HEK293 (cell line): ENCODE data around the gene LRRC66.

Experiments used
- CTCF ChIA-PET: fragments of 350-600 bp; formaldehyde crosslinking; extraction: SDS; loops from one replicate; lab custom pipeline; 2021; ENCODE audit warnings: antibody characterized with exemption; lab: Yijun Ruan, JAX
- POLR2A ChIA-PET: fragments of 300-600 bp; formaldehyde crosslinking; extraction: SDS; loops from one replicate; lab custom pipeline; 2020; ENCODE audit warnings: antibody characterized with exemption, inconsistent platforms; lab: Yijun Ruan, JAX
- H3K27ac ChIP-seq: fragments of 200-500 bp; sonication (Bioruptor generic); 2 replicates; pipeline ENCODE4 v1.5.1; 2014; ENCODE audit warnings: low read depth, low read length, control low read depth, inconsistent platforms; ENCODE audit errors: extremely low read depth
- H3K36me3 ChIP-seq, 2 experiments: fragments of 200-500 bp in 1 of 2; sonication (Bioruptor generic) in 1 of 2; 1 replicate in 1 of 2; 2 replicates in 1 of 2; pipeline ENCODE4 v1.5.1; 2014 to 2017; ENCODE audit warnings: inconsistent platforms in 2 of 2, low read length in 2 of 2; ENCODE audit not compliant: control insufficient read depth in 2 of 2, insufficient read depth in 1 of 2
- H3K4me1 ChIP-seq: fragments of 200-500 bp; sonication (Bioruptor generic); 2 replicates; pipeline ENCODE4 v1.5.1; 2014; ENCODE audit warnings: mild to moderate bottlenecking, low read length, inconsistent platforms; ENCODE audit not compliant: control insufficient read depth, insufficient read depth
- H3K4me3 ChIP-seq: 2 replicates; pipeline ENCODE4 v1.5.1; 2011; ENCODE audit warnings: low read depth, mild to moderate bottlenecking, control low read depth, low read length, moderate library complexity
- H3K9me3 ChIP-seq: fragments of 200-500 bp; sonication (Bioruptor generic); 2 replicates; pipeline ENCODE4 v1.5.1; 2014; ENCODE audit warnings: low read depth, low read length, inconsistent platforms; ENCODE audit not compliant: control insufficient read depth, insufficient read depth
- HOXA7 ChIP-seq: sonication (generic); formaldehyde crosslinking; IDR thresholded peaks from 2 replicates; pipeline ENCODE4 v1.8.1; 2022; ENCODE audit warnings: missing genetic modification reagents, borderline replicate concordance
- KLF9 ChIP-seq: fragments of 450-650 bp; formaldehyde crosslinking; IDR thresholded peaks from 2 replicates; pipeline ENCODE4 v1.5.1; 2016; ENCODE audit warnings: missing biosample characterization, missing genetic modification characterization, low read depth
- OSR2 ChIP-seq: fragments of 450-650 bp; formaldehyde crosslinking; IDR thresholded peaks from 2 replicates; pipeline ENCODE4 v1.5.1; 2016; ENCODE audit warnings: missing biosample characterization, missing genetic modification characterization
- SCRT2 ChIP-seq: fragments of 450-650 bp; formaldehyde crosslinking; IDR thresholded peaks from 2 replicates; pipeline ENCODE4 v1.5.1; 2016; ENCODE audit warnings: missing biosample characterization, missing genetic modification characterization
- YY1 ChIP-seq: fragments of 450-650 bp; formaldehyde crosslinking; IDR thresholded peaks from 2 replicates; pipeline ENCODE4 v1.5.1; 2018; ENCODE audit warnings: missing biosample characterization, missing genetic modification characterization
- ZBTB8A ChIP-seq: fragments of 450-650 bp; formaldehyde crosslinking; IDR thresholded peaks from 2 replicates; pipeline ENCODE4 v1.5.1; 2016; ENCODE audit warnings: missing biosample characterization, missing genetic modification characterization
- ZNF112 ChIP-seq: fragments of 450-650 bp; formaldehyde crosslinking; IDR thresholded peaks from 2 replicates; pipeline ENCODE4 v1.5.0; 2017; ENCODE audit warnings: missing biosample characterization, missing genetic modification characterization
- ZNF274 ChIP-seq, 2 experiments: fragments of 200-500 bp in 1 of 2; fragments of 450-650 bp in 1 of 2; sonication (Bioruptor generic) in 1 of 2; formaldehyde crosslinking in 1 of 2; IDR thresholded peaks; 2 replicates each; pipeline versions ENCODE4 v1.5.1 to v1.6.1; 2014 to 2016; ENCODE audit warnings: borderline replicate concordance in 1 of 2, inconsistent platforms in 1 of 2, low read length in 1 of 2, missing biosample characterization in 1 of 2, missing genetic modification characterization in 1 of 2
- ZNF341 ChIP-seq: fragments of 450-650 bp; formaldehyde crosslinking; IDR thresholded peaks from 2 replicates; pipeline ENCODE4; 2016; ENCODE audit warnings: low read depth, missing biosample characterization, missing genetic modification characterization
- ZNF510 ChIP-seq: fragments of 450-650 bp; formaldehyde crosslinking; IDR thresholded peaks from 2 replicates; pipeline ENCODE4 v1.5.1; 2018; ENCODE audit warnings: mild to moderate bottlenecking, missing genetic modification characterization, missing biosample characterization; ENCODE audit not compliant: insufficient replicate concordance
- ZNF561 ChIP-seq: fragments of 450-650 bp; IDR thresholded peaks from 2 replicates; pipeline ENCODE4 v1.5.1; 2018; ENCODE audit warnings: missing biosample characterization, missing genetic modification characterization, borderline replicate concordance
- ZNF707 ChIP-seq: fragments of 450-650 bp; formaldehyde crosslinking; IDR thresholded peaks from 2 replicates; pipeline ENCODE4 v1.5.1; 2016; ENCODE audit warnings: missing biosample characterization, missing genetic modification characterization
- ZSCAN30 ChIP-seq: fragments of 450-650 bp; IDR thresholded peaks from 2 replicates; pipeline ENCODE4 v1.5.1; 2018; ENCODE audit warnings: missing biosample characterization, mild to moderate bottlenecking, missing genetic modification characterization, moderate library complexity
- TF ChIP-seq, protein P1 (sequence below): fragments of 450-650 bp; formaldehyde crosslinking; IDR thresholded peaks from 2 replicates; pipeline ENCODE4 v1.5.1; 2016; ENCODE audit warnings: missing biosample characterization, missing genetic modification characterization
- TF ChIP-seq, protein P2 (sequence below): fragments of 450-650 bp; formaldehyde crosslinking; optimal IDR thresholded peaks from 2 replicates; pipeline ENCODE3; 2016; ENCODE audit warnings: missing biosample characterization, mild to moderate bottlenecking, missing genetic modification characterization
- TF ChIP-seq, protein P3 (sequence below): fragments of 450-650 bp; formaldehyde crosslinking; IDR thresholded peaks from 2 replicates; pipeline ENCODE4 v1.5.1; 2016; ENCODE audit warnings: missing biosample characterization, missing genetic modification characterization
- TF ChIP-seq, protein P4 (sequence below): fragments of 450-650 bp; formaldehyde crosslinking; IDR thresholded peaks from 2 replicates; pipeline ENCODE4 v1.5.1; 2017; ENCODE audit warnings: missing biosample characterization, missing genetic modification characterization

Gene LRRC66

DNA sequence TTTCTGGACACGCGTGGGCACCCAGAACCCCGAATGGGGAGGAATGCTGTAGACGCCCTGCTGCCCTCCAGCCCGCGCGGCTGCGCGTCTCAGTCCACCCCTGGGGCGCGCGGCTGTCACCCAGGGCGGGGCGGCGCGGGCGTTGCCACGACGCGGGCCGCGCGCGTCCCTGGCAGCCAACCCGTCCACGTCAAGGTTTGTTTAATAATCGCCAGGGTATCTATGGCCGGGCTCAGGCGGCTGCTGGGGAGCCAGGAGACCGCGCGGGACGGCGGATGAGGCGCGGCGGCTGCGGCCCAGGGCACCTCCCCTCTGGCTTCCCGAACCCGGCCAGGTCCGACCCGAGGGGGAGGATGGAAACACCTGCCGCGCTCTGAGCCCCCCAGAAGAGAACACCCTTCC is 31.1 kb upstream of the LRRC66 start, which contains the start of gene SPATA18:
Gene SPATA18 (plus strand): TSS at position 92 of the 402 bp plus-strand sequence. CDS start 401 bp downstream, outside the sequence.
- ChIA-PET POLR2A (interaction anchor here (2.2 kb wide), 1 partner anchor 13 kb away, joined by 10 read pairs; the partner anchor contains the start of gene SGCB), CTCF (no interaction called here)
- Histone ChIP-seq H3K9me3 (no peaks in the 10 kb centered on the region), H3K4me3 (peak within 1 kb of the TSS; percentile 54), H3K36me3 (no peaks in the 10 kb centered on the region), H3K4me1 (no peaks in the 10 kb centered on the region), H3K27ac (peak within 1 kb of the TSS; percentile 66; the same call in 1 of the 2 replicates)
- TF ChIP-seq ZBTB8A (tag by site-specific recombination) (peak; percentile 38; the same call in 1 of the 2 replicates), ZNF341 (tag by site-specific recombination) (peak; percentile 22; the same call in 1 of the 2 replicates), KLF9 (0 out of 2 replicates have a peak, but pooled peaks have one; percentile 8), OSR2 (tag by site-specific recombination) (no peak), ZNF561 (tag by site-specific recombination) (peak; percentile 29; the same call in 1 of the 2 replicates), SCRT2 (no peak), ZNF274 (IDR thresholded peaks at IDR 0.05; ENCODE audit: low read length) (no peak), ZNF274 (tag by site-specific recombination; IDR thresholded peaks at IDR 0.05; ENCODE audit: borderline replicate concordance) (no peak)
- TF ChIP-seq, protein P1, sequence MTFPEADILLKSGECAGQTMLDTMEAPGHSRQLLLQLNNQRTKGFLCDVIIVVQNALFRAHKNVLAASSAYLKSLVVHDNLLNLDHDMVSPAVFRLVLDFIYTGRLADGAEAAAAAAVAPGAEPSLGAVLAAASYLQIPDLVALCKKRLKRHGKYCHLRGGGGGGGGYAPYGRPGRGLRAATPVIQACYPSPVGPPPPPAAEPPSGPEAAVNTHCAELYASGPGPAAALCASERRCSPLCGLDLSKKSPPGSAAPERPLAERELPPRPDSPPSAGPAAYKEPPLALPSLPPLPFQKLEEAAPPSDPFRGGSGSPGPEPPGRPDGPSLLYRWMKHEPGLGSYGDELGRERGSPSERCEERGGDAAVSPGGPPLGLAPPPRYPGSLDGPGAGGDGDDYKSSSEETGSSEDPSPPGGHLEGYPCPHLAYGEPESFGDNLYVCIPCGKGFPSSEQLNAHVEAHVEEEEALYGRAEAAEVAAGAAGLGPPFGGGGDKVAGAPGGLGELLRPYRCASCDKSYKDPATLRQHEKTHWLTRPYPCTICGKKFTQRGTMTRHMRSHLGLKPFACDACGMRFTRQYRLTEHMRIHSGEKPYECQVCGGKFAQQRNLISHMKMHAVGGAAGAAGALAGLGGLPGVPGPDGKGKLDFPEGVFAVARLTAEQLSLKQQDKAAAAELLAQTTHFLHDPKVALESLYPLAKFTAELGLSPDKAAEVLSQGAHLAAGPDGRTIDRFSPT (tag by site-specific recombination): no peak
- TF ChIP-seq, protein P2, sequence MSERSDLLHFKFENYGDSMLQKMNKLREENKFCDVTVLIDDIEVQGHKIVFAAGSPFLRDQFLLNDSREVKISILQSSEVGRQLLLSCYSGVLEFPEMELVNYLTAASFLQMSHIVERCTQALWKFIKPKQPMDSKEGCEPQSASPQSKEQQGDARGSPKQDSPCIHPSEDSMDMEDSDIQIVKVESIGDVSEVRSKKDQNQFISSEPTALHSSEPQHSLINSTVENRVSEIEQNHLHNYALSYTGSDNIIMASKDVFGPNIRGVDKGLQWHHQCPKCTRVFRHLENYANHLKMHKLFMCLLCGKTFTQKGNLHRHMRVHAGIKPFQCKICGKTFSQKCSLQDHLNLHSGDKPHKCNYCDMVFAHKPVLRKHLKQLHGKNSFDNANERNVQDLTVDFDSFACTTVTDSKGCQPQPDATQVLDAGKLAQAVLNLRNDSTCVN (tag by site-specific recombination): peak; percentile 70

DNA sequence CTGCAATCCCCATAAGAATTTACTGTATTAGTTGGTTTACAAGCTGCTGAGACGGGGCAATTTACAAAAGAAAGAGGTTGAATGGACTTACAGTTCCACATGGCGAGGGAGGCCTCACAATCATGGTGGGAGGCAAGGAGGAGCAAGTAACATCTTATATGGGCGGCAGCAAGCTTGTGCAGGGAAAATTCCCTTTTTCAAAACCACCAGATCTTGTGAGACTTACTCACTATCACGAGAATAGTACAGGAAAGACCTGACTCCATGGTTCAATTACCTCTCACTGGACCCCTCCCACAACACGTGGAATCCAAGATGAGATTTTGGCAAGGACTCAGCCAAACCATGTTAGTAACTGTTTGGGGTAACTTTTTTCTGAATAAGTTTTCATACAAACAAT is 29.1 kb upstream of the LRRC66 start:
- POLR2A ChIA-PET: no interaction called here
- Histone ChIP-seq H3K36me3 (no peaks in the 10 kb centered on the region), H3K9me3 (no peaks in the 10 kb centered on the region), H3K4me3 (no peak overlapping the region), H3K4me1 (no peaks in the 10 kb centered on the region), H3K27ac (no peak overlapping the region)
- CTCF ChIA-PET: no interaction called here
- TF ChIP-seq, protein P3, sequence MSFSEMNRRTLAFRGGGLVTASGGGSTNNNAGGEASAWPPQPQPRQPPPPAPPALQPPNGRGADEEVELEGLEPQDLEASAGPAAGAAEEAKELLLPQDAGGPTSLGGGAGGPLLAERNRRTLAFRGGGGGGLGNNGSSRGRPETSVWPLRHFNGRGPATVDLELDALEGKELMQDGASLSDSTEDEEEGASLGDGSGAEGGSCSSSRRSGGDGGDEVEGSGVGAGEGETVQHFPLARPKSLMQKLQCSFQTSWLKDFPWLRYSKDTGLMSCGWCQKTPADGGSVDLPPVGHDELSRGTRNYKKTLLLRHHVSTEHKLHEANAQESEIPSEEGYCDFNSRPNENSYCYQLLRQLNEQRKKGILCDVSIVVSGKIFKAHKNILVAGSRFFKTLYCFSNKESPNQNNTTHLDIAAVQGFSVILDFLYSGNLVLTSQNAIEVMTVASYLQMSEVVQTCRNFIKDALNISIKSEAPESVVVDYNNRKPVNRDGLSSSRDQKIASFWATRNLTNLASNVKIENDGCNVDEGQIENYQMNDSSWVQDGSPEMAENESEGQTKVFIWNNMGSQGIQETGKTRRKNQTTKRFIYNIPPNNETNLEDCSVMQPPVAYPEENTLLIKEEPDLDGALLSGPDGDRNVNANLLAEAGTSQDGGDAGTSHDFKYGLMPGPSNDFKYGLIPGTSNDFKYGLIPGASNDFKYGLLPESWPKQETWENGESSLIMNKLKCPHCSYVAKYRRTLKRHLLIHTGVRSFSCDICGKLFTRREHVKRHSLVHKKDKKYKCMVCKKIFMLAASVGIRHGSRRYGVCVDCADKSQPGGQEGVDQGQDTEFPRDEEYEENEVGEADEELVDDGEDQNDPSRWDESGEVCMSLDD (tag by site-specific recombination): no peak
- TF ChIP-seq HOXA7 (CRISPR knock-in tag) (no peak), ZNF112 (tag by site-specific recombination) (no peak), ZNF510 (no peak), YY1 (tag by site-specific recombination) (no peak), ZNF707 (tag by site-specific recombination) (no peak), ZSCAN30 (tag by site-specific recombination) (no peak)
- TF ChIP-seq, protein P4, sequence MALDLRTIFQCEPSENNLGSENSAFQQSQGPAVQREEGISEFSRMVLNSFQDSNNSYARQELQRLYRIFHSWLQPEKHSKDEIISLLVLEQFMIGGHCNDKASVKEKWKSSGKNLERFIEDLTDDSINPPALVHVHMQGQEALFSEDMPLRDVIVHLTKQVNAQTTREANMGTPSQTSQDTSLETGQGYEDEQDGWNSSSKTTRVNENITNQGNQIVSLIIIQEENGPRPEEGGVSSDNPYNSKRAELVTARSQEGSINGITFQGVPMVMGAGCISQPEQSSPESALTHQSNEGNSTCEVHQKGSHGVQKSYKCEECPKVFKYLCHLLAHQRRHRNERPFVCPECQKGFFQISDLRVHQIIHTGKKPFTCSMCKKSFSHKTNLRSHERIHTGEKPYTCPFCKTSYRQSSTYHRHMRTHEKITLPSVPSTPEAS (tag by site-specific recombination): no peak
